HG02938 (cell line): ENCODE measurements around the gene MEF2C.

Source experiments
- ATAC-seq: cut with Tn5 transposase; IDR thresholded peaks from one replicate; pipeline ENCODE4 v1.9.1; 2021; ENCODE audit warnings: mild to moderate bottlenecking, moderate library complexity; ENCODE audit not compliant: unreplicated experiment

MEF2C gene

GRCh38 chr5:88768411-88768810, 114.6 kb downstream of the MEF2C start:
- ATAC-seq, result no peak

- no peak for ATAC-seq
Observed at GRCh38 chr5:88765798-88766197, 117.2 kb downstream of the MEF2C start.

GRCh38 chr5:88765171-88765570, 117.8 kb downstream of the MEF2C start:
- ATAC-seq, result no peak

- no peak for ATAC-seq
Observed at GRCh38 chr5:88761939-88762338, 121.0 kb downstream of the MEF2C start.

- no peak for ATAC-seq
Observed at GRCh38 chr5:88761269-88761850, 121.6 kb downstream of the MEF2C start.

GRCh38 chr5:88760527-88760926, 122.5 kb downstream of the MEF2C start:
- no peak for ATAC-seq

GRCh38 chr5:88758591-88758990, 124.4 kb downstream of the MEF2C start:
- no peak for ATAC-seq

GRCh38 chr5:88758184-88758583, 124.8 kb downstream of the MEF2C start:
- ATAC-seq, result no peak

- ATAC-seq, result no peak
Observed at GRCh38 chr5:88756953-88757352, 126.0 kb downstream of the MEF2C start.

- no peak for ATAC-seq
Observed at GRCh38 chr5:88748666-88749065, 134.3 kb downstream of the MEF2C start.

- peak; percentile 79 for ATAC-seq
Observed at GRCh38 chr5:88746438-88746882, 136.5 kb downstream of the MEF2C start.

GRCh38 chr5:88745093-88745696, 137.8 kb downstream of the MEF2C start:
- no peak for ATAC-seq

- ATAC-seq, result no peak
Observed at GRCh38 chr5:88743231-88743834, 139.7 kb downstream of the MEF2C start.

GRCh38 chr5:88741964-88742363, 141.0 kb downstream of the MEF2C start:
- ATAC-seq, result no peak

- no peak for ATAC-seq
Observed at GRCh38 chr5:88740604-88741185, 142.3 kb downstream of the MEF2C start.

GRCh38 chr5:88736494-88736893, 146.5 kb downstream of the MEF2C start:
- peak; percentile 40 for ATAC-seq

- no peak for ATAC-seq
Observed at GRCh38 chr5:88734983-88735382, 148.0 kb downstream of the MEF2C start.

- ATAC-seq, result peak; percentile 59
Observed at GRCh38 chr5:88734191-88734640, 148.8 kb downstream of the MEF2C start.

GRCh38 chr5:88732862-88733261, 150.1 kb downstream of the MEF2C start:
- ATAC-seq, result no peak

- peak; percentile 36 for ATAC-seq
Observed at GRCh38 chr5:88732181-88732633, 150.8 kb downstream of the MEF2C start.

- ATAC-seq, result no peak
Observed at GRCh38 chr5:88729829-88730182, 153.2 kb downstream of the MEF2C start.
